Smooth muscle cell (in vitro differentiated cells): ENCODE data around the gene ACTR6. TPM values are rescaled to one million over a fixed set of nuclear protein-coding genes. Genes with fewer than 3 reads are reported as not detected.

Experiments
- DNase-seq: peaks from one replicate; lab custom pipeline; 2025; ENCODE audit not compliant: unreplicated experiment; lab: John Stamatoyannopoulos, UW
- H2AFZ ChIP-seq: fragments of 200-600 bp; sonication (generic); 2 replicates; pipeline ENCODE4 v1.6.0; 2016; ENCODE audit warnings: antibody characterized with exemption, low read depth, mild to moderate bottlenecking
- H3F3A ChIP-seq: fragments of 200-600 bp; sonication (generic); 2 replicates; pipeline ENCODE4 v1.6.0; 2017; ENCODE audit warnings: antibody characterized with exemption, low read depth
- H3K27ac ChIP-seq: fragments of 200-600 bp; sonication (generic); 2 replicates; pipeline ENCODE4 v1.5.1; 2016; ENCODE audit warnings: low read depth, mild to moderate bottlenecking
- H3K27me3 ChIP-seq: fragments of 200-600 bp; sonication (generic); 2 replicates; pipeline ENCODE4 v1.6.1; 2016; ENCODE audit warnings: low read depth, mild to moderate bottlenecking
- H3K36me3 ChIP-seq: fragments of 200-600 bp; sonication (generic); 2 replicates; pipeline ENCODE4 v1.5.1; 2016; ENCODE audit warnings: low read depth
- H3K4me1 ChIP-seq: fragments of 200-600 bp; sonication (generic); 2 replicates; pipeline ENCODE4 v1.5.1; 2016; ENCODE audit warnings: low read depth
- H3K4me2 ChIP-seq: fragments of 200-600 bp; sonication (generic); 2 replicates; pipeline ENCODE4 v1.6.0; 2016; ENCODE audit warnings: mild to moderate bottlenecking
- H3K4me3 ChIP-seq: fragments of 200-600 bp; sonication (generic); 2 replicates; pipeline ENCODE4 v1.5.1; 2016; ENCODE audit warnings: mild to moderate bottlenecking
- H3K79me2 ChIP-seq: fragments of 200-600 bp; sonication (generic); 2 replicates; pipeline ENCODE4 v1.6.0; 2016; ENCODE audit warnings: low read depth, mild to moderate bottlenecking
- H3K9ac ChIP-seq: fragments of 200-600 bp; sonication (generic); 2 replicates; pipeline ENCODE4 v1.6.0; 2016; ENCODE audit warnings: low read depth
- H3K9me3 ChIP-seq: fragments of 200-600 bp; sonication (generic); replicated peaks from 2 replicates; pipeline ENCODE4 v1.5.1; 2016; ENCODE audit warnings: low read depth
- H4K20me1 ChIP-seq: fragments of 200-600 bp; sonication (generic); 2 replicates; pipeline ENCODE4 v1.6.0; 2016; ENCODE audit warnings: low read depth
- CTCF ChIP-seq: fragments of 200-600 bp; sonication (generic); IDR thresholded peaks from 2 replicates; pipeline ENCODE4 v1.5.1; 2017; ENCODE audit warnings: borderline replicate concordance, mild to moderate bottlenecking, antibody characterized with exemption; ENCODE audit not compliant: insufficient read depth, poor library complexity, severe bottlenecking
- WGBS: methylation state at CpG from one replicate; pipeline ENCODE4 v1.1.7; 2016; ENCODE audit warnings: low lambda C conversion rate; 5-methylcytosine and 5-hydroxymethylcytosine counted together
- polyA plus RNA-seq: library from polyadenylated mRNA; unstranded; fragments of >200 nt; fragmentation: Nextera tagmentation; extraction: Ambion mirVana; gene quantifications from 2 replicates; pipeline ENCODE4 v1.2.1, GENCODE V29; 2016
- total RNA-seq: library from RNA; depleted of rRNA; stranded (reverse); fragments of >200 nt; gene quantifications from 2 replicates; pipeline ENCODE4 v1.2.3, GENCODE V29; 2014

Gene ACTR6
- total and polyA plus RNA-seq, 2 experiments from 2014 or later: 21.7 to 27.3 TPM

DNA sequence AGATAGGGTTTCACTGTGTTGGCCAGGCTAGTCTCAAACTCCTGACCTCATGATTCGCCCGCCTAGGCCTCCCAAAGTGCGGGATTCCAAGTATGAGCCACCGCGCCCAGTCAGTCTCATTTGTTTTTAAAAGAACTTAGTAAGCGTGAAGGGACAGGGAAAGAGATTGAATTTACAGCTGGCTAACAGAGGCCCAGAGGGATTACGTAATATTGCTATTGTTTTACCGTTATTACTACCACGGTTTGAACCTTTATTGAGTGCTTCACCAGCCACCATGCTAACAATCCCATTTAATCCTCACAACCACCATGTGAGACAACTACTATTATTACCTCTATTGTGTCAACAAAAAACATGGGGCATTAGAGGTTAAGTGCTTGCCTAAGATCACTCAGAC lies 31.3 kb upstream of the ACTR6 start:
- 88% methylated on average over 9 of the region's 9 CpGs for WGBS
- Histone ChIP-seq H3K4me3 (no peak overlapping the region), H3K27ac (no peak overlapping the region), H3K9ac (no peak overlapping the region), H3K27me3 (no peaks in the 10 kb centered on the region), H4K20me1 (no peaks in the 10 kb centered on the region), H3F3A (no peaks in the 10 kb centered on the region), H3K4me1 (no peaks in the 10 kb centered on the region), H2AFZ (no peak overlapping the region), H3K4me2 (no peak overlapping the region), H3K79me2 (no peaks in the 10 kb centered on the region), H3K9me3 (no peaks in the 10 kb centered on the region), H3K36me3 (no peaks in the 10 kb centered on the region)
- TF ChIP-seq CTCF: no peak
- no peak for DNase-seq

GRCh38 chr12:100170313-100170858 lies 30.2 kb upstream of the ACTR6 start:
- Histone ChIP-seq H3K9ac (no peak overlapping the region), H4K20me1 (no peaks in the 10 kb centered on the region), H3K36me3 (no peaks in the 10 kb centered on the region), H3F3A (no peaks in the 10 kb centered on the region), H3K27me3 (no peaks in the 10 kb centered on the region), H2AFZ (no peak overlapping the region), H3K4me3 (no peak overlapping the region), H3K9me3 (no peaks in the 10 kb centered on the region), H3K4me1 (no peaks in the 10 kb centered on the region), H3K4me2 (no peak overlapping the region), H3K79me2 (no peaks in the 10 kb centered on the region), H3K27ac (no peak overlapping the region)
- DNase-seq: no peak
- TF ChIP-seq CTCF: no peak
- WGBS: 87% methylated on average over 7 of the region's 7 CpGs

DNA sequence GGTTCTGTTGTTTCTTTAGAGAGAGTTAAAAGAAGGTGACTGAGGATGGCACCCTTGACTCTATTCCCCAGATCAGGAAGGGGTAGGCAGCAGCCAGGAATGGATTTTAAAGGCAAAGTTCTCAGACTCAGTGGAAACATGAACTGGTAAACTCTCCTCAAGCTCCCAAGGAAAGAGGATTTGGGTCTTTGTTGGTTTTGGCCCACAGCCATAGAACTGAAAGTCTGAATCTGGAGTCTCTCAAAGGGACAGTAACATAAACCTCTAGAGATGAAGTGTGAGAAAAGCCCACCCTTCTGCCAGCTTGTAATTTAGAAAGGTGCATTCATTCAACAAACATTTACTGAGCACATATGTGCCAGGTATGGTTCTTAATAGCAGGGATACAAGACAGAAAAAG lies 29.4 kb upstream of the ACTR6 start:
- Histone ChIP-seq H3K4me1 (no peaks in the 10 kb centered on the region), H3K36me3 (no peaks in the 10 kb centered on the region)
- DNase-seq: no peak

More for the DNA sequence above, 29.4 kb upstream of the ACTR6 start:
- no peak overlapping the region for H3K4me2 ChIP-seq
- H3F3A ChIP-seq: no peaks in the 10 kb centered on the region
- no peaks in the 10 kb centered on the region for H3K9me3 ChIP-seq
- no peak for TF ChIP-seq CTCF
- no peak overlapping the region for H3K27ac ChIP-seq
- no peak overlapping the region for H3K9ac ChIP-seq
- H3K27me3 ChIP-seq: no peaks in the 10 kb centered on the region
- no peaks in the 10 kb centered on the region for H3K79me2 ChIP-seq
- H4K20me1 ChIP-seq: no peaks in the 10 kb centered on the region
- H2AFZ ChIP-seq: no peak overlapping the region
- H3K4me3 ChIP-seq: no peak overlapping the region
